ENCODE data around the gene KCNMA1.
"Not testable (repeated sequence)": the region's sequence is repeated elsewhere in the genome, so short reads cannot be mapped to it uniquely, and the experiment has no call there.

The KCNMA1 gene

GRCh38 chr10:77637532-77638320, at the start of gene KCNMA1:
TSS of gene KCNMA1 (minus strand) at chr10:77637808.
- DNase-seq, result no peak

DNA sequence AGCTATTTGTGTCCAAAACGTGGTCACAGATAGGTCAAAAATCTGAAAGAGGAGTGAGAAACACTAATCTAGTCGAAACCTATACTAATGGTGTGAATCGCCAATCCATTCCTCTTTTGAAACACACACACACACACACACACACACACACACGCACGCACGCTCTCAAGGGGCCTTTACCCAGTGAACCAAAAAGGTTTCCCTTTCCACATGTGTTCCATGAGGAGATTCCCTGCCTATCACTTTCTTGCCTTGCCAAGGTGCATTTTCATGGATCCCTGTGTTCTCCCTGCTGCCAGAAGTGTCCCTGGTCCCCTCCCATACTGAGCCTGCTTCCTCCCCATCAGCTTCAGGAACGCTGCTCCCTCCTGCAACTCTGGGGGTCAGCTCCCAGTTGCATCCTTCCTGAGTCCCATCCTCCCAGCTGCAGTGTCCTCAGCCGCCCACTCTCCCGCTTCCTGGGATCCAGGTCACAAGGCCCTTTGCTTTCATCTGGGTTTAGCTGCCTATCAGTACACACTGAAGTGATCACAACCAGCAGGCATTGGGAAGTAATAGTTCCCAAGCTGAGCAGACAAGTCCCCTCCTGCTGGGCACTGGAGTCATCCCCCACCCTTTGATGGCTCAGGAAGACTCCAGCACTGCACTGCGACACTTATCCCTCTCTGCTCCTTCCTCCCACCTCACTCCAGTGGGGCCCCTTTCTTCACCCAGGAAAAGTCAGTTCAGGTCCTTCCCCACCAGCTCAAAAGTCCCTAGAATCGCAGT, 49.2 kb upstream of the KCNMA1 start:
- DNase-seq, result no peak

DNA sequence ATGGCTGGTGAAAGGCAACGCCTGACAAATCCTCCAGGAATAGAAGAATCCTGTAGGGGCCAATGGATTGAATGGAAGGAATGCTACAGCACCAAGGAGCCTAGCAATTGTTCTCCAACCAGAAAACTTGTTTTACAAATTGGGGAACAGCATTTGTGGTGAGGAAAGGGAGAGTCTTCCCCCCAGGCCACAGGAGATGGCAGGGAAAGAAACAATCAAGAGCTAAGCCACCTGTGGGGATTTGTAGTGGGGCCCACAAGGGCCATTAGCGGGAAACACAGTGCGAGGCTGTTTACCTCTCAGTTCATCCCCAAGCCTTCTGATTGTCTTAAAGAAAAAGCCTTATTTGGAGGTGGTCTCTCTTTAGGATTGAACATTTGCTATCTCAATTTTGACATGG, 48.5 kb upstream of the KCNMA1 start:
- DNase-seq, result no peak

- DNase-seq, result peak; percentile 65
These were observed 47.8 kb upstream of the KCNMA1 start for GRCh38 chr10:77685432-77685831.

- not testable (repeated sequence) for DNase-seq
These were observed 45.5 kb upstream of the KCNMA1 start for GRCh38 chr10:77683088-77683432.

- no peak for DNase-seq
These were observed 44.9 kb upstream of the KCNMA1 start for GRCh38 chr10:77682393-77683087.

- DNase-seq, result no peak
These were observed 44.2 kb upstream of the KCNMA1 start for GRCh38 chr10:77681839-77682238.

GRCh38 chr10:77680811-77681210, 43.2 kb upstream of the KCNMA1 start:
- no peak for DNase-seq

DNA sequence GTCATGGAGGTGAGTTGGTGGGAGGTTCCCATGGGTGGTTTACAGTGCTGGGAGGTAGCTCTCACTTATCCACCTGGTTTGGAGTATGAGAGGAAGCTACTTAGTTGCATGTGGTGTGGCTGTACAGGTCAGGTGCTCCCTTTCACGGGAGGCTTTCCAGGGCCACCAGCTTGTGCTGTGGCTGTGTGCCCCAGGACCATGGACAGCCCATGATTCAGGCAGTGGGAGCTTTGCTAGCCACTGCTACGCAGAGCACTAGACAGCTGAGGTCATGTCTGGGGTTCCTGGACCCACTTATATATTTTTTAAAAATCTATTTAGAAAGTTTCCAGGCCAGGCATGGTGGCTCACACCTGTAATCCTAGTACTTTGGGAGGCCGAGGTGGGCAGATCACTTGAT, 42.5 kb upstream of the KCNMA1 start:
- DNase-seq, result no peak

DNA sequence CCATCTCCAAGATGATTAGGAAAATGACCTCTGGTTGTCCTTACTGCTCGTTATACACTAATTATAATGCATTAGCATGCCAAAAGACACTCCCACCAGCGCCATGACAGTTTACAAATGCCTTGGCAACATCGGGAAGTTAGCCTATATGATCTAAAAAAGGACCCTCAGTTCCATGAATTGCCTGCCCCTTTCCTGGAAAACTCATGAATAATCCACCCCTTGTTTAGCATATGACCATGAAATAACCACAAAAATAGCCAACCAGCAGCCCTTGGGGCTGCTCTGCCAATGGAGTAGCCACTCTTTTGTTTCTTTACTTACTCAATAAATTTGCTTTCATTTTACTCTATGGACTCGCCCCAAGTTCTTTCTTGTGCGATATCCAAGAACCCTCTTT, 41.6 kb upstream of the KCNMA1 start:
- DNase-seq, result no peak

DNA sequence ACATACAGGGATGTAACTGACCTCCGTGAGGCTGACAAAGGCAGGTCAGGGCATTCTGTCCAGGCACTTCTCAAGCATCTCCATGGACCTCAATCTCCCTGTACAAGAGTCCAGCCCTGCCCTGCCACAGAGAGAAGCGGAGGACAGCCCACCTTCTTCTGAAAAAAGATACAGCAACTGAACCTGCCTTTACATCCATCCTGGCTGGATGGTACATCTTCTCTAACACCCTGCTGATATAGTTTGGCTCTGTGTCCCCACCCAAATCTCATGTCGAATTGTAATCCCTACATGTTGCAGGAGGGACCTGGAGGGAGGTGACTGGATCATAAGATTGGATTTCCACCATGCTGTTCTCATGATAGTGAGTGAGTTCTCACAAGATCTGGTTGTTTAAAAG, 40.5 kb upstream of the KCNMA1 start:
- no peak for DNase-seq

DNA sequence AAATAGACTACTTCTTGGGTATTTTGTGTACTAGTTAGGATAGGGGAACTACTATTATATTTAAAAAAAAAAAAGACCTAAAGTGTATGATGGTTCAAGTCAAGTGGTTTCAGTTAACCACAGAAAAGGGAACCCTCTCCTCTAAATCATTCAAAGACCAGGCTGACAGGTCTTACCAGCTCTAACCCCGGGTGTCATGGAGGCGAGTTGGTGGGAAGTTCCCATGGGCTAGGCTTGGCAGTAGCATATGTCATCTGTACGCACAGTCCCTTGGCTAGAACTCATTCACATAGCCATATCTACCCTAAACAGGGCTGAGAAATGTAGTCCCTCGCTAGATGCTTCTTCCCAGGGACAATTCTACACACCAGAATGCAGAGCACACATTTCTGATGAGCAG, 37.7 kb upstream of the KCNMA1 start:
- no peak for DNase-seq

GRCh38 chr10:77673515-77674140, 36.0 kb upstream of the KCNMA1 start:
- no peak for DNase-seq

GRCh38 chr10:77673101-77673500, 35.5 kb upstream of the KCNMA1 start:
- DNase-seq, result no peak

GRCh38 chr10:77671594-77672252, 34.1 kb upstream of the KCNMA1 start:
- DNase-seq, result no peak

- DNase-seq, result no peak
These were observed 33.3 kb upstream of the KCNMA1 start for GRCh38 chr10:77670817-77671443.

- DNase-seq, result no peak
These were observed 32.3 kb upstream of the KCNMA1 start for GRCh38 chr10:77669892-77670291.

DNA sequence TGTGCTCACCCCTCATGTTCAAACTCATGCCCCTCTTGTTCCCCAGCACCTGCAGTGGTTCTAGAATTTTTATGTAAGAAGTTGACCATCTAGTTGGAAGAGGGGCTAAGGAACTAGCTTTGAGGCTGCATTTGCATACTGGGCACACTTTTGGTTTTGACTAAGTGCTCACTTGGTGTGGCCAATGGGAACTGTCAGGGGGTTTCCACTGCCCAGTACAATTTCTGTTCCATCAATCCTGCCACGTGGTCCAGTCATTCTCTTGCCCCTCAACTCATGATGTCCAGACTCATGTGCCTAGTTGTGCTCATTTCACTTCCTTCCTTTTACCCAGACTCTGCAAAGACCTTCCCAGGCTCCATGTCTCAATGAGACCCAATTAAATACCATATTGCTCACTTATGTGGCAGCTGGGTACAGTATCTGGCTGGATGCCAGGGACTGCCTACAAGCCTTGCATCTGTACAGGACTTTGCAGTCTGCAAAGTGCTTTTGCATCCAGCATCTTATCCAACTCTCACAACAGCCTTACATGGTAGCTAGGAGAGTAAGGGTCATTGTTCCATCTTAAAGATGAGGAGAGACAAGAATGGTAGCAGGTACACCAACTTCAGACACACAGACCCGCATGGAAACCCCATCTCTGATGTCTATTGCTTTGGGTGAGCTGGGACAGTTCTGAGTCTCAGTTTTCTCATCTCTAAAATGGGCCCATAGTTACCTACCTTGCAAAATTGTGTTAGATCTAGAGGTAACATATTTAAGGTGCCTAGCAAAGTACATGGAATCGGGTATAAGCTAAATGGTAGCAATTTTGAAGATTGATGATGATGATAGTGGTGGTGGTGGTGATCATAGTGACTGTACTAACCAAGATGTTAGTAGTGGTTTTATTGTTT, 30.1 kb upstream of the KCNMA1 start:
- no peak for DNase-seq

DNA sequence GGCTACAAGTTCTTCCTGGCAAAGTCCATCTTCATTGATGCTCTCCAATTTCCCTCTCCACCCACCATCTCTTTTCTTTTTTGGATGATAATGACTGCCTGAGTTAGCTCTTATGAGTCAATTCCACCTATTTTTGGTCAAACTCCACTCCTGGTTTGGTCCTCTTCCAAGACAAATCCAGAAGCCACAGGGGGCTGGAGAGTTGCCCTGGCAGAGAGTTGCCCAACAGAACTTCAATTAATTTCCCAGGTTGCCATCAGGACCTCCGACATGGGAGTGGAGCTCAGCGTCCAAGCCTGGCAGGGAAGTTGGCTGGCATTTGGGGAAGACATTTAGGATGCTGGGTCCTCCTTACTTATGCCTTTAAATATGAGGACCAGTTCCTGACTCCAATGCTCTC, 29.2 kb upstream of the KCNMA1 start:
- no peak for DNase-seq

- DNase-seq, result no peak
These were observed 27.1 kb upstream of the KCNMA1 start for GRCh38 chr10:77664696-77665095.

- DNase-seq, result no peak
These were observed 26.4 kb upstream of the KCNMA1 start for GRCh38 chr10:77664008-77664407.

All from NCI-H1105 (cell line).